Fibroblast of lung (primary cell): ENCODE measurements around the gene ALOX12B. TPM values are rescaled to one million over a fixed set of nuclear protein-coding genes. Genes with fewer than 3 reads are reported as not detected.

ENCODE experiments used
- DNase-seq, 2 donors: peaks; one replicate each; pipeline versions ENCODE4 v3.0.0 to v3.0.0-alpha.2; 2010; ENCODE audit warnings: low read depth in 2 of 2
- H2AFZ ChIP-seq: 2 replicates; pipeline ENCODE4 v1.5.1; 2012; ENCODE audit warnings: low read length, control low read depth, inconsistent platforms
- H3K27ac ChIP-seq: 2 replicates; pipeline ENCODE4 v1.5.1; 2011; ENCODE audit warnings: low read length, control low read depth; ENCODE audit not compliant: insufficient read depth
- H3K27me3 ChIP-seq: 2 replicates; pipeline ENCODE4 v1.5.1; 2011; ENCODE audit warnings: mild to moderate bottlenecking, low read length; ENCODE audit not compliant: control insufficient read depth, insufficient read depth
- H3K36me3 ChIP-seq: 2 replicates; pipeline ENCODE4 v1.5.1; 2011; ENCODE audit warnings: low read length; ENCODE audit not compliant: control insufficient read depth, insufficient read depth
- H3K4me1 ChIP-seq: 2 replicates; pipeline ENCODE4 v1.5.1; 2011; ENCODE audit warnings: low read length; ENCODE audit not compliant: control insufficient read depth, insufficient read depth; ENCODE audit errors: extremely low read depth
- H3K4me2 ChIP-seq: 2 replicates; pipeline ENCODE4 v1.5.1; 2011; ENCODE audit warnings: low read length, control low read depth; ENCODE audit not compliant: insufficient read depth; ENCODE audit errors: extremely low read depth
- H3K4me3 ChIP-seq, 4 experiments: fragments of 200-600 bp in 1 of 4; sonication (generic) in 1 of 4; replicated peaks in 1 of 4; 2 replicates each; pipeline ENCODE4 v1.5.1; 2011 to 2016; ENCODE audit warnings: low read length in 4 of 4, low read depth in 3 of 4, mild to moderate bottlenecking in 3 of 4, control low read depth in 2 of 4, inconsistent platforms in 1 of 4, mixed read lengths in 1 of 4; ENCODE audit not compliant: insufficient read depth in 1 of 4; ENCODE audit errors: control extremely low read depth in 1 of 4
- H3K79me2 ChIP-seq: 2 replicates; pipeline ENCODE4 v1.5.1; 2012; ENCODE audit warnings: mild to moderate bottlenecking, low read length, inconsistent platforms; ENCODE audit not compliant: control insufficient read depth, insufficient read depth
- H3K9ac ChIP-seq: 2 replicates; pipeline ENCODE4 v1.5.1; 2011; ENCODE audit warnings: mild to moderate bottlenecking, low read length, control low read depth; ENCODE audit not compliant: insufficient read depth
- H3K9me3 ChIP-seq: 2 replicates; pipeline ENCODE4 v1.5.1; 2012; ENCODE audit warnings: low read depth, low read length; ENCODE audit not compliant: control insufficient read depth, insufficient read depth
- H4K20me1 ChIP-seq: 2 replicates; pipeline ENCODE4 v1.5.1; 2011; ENCODE audit warnings: low read length; ENCODE audit not compliant: control insufficient read depth, insufficient read depth; ENCODE audit errors: extremely low read depth
- EZH2 ChIP-seq: IDR thresholded peaks from 2 replicates; pipeline ENCODE4 v1.5.1; 2012; ENCODE audit warnings: low read length, control low read depth, mild to moderate bottlenecking; ENCODE audit errors: missing control alignments
- polyA plus RNA-seq, 2 donors: library from polyadenylated mRNA; depleted of rRNA in 1 of 2; stranded (reverse) in 1 of 2; unstranded in 1 of 2; fragments of >200 nt; gene quantifications; 2 replicates each; pipeline ENCODE4 v1.2.1, GENCODE V29; 2011 to 2012; ENCODE audit warnings: missing spikeins in 1 of 2
- total RNA-seq: library from RNA; depleted of rRNA; stranded (reverse); fragments of >200 nt; gene quantifications from 2 replicates; pipeline ENCODE4 v1.2.1, GENCODE V29; 2014
- TF ChIP-seq, protein P1 (sequence below), 2 donors: IDR thresholded peaks in 1 of 2; conservative IDR thresholded peaks in 1 of 2; 1 replicate in 1 of 2; 2 replicates in 1 of 2; pipeline ENCODE4 v1.5.1; 2011 to 2012; ENCODE audit warnings: low read length in 2 of 2, control low read depth in 1 of 2, inconsistent platforms in 1 of 2, low read depth in 1 of 2, mild to moderate bottlenecking in 1 of 2

ALOX12B gene
- total and polyA plus RNA-seq, 2 donors (not counting 1 experiment from before 2014, with no cell fraction given): not detected

DNA sequence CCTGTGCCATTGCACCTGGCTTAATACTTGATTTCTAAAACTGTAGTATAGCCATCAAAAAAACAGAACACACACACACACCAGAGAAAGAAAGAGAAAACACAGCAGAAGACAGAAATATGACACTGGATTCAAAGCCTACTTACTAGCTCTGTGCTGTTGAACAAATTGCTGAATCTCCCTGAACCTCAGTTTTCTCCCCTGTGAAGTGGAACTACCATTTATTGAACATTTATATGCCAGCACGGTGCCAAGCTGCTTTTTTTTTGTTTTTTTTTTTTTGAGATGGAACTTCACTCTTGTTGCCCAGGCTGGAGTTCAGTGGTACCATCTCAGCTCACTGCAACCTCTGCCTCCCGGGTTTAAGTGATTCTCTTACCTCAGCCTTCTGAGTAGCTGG is 13.2 kb upstream of the ALOX12B start:
- peaks cover 4% of the 10 kb centered on the region for H3K27me3 ChIP-seq
- H3K4me3 ChIP-seq: no peak overlapping the region
- H3K4me1 ChIP-seq: no peaks in the 10 kb centered on the region
- H3K4me2 ChIP-seq: no peak overlapping the region
- no peak overlapping the region for H3K9ac ChIP-seq
- no peaks in the 10 kb centered on the region for H3K79me2 ChIP-seq
- TF ChIP-seq, protein P1, sequence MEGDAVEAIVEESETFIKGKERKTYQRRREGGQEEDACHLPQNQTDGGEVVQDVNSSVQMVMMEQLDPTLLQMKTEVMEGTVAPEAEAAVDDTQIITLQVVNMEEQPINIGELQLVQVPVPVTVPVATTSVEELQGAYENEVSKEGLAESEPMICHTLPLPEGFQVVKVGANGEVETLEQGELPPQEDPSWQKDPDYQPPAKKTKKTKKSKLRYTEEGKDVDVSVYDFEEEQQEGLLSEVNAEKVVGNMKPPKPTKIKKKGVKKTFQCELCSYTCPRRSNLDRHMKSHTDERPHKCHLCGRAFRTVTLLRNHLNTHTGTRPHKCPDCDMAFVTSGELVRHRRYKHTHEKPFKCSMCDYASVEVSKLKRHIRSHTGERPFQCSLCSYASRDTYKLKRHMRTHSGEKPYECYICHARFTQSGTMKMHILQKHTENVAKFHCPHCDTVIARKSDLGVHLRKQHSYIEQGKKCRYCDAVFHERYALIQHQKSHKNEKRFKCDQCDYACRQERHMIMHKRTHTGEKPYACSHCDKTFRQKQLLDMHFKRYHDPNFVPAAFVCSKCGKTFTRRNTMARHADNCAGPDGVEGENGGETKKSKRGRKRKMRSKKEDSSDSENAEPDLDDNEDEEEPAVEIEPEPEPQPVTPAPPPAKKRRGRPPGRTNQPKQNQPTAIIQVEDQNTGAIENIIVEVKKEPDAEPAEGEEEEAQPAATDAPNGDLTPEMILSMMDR (conservative IDR thresholded peaks at IDR 0.05 in 1 of 2, IDR thresholded peaks at IDR 0.05 in 1 of 2; ENCODE audit: low read depth in 1 of 2, low read length in 2 of 2): no peak
- no peak for TF ChIP-seq EZH2
- DNase-seq: no peak
- no peaks in the 10 kb centered on the region for H4K20me1 ChIP-seq
- no peak overlapping the region for H2AFZ ChIP-seq
- H3K36me3 ChIP-seq: no peaks in the 10 kb centered on the region
- H3K9me3 ChIP-seq: no peaks in the 10 kb centered on the region
- H3K27ac ChIP-seq: no peak overlapping the region

- no peak overlapping the region for H3K9ac ChIP-seq
- H3K9me3 ChIP-seq: no peaks in the 10 kb centered on the region
- no peak overlapping the region for H3K4me2 ChIP-seq
- H4K20me1 ChIP-seq: no peaks in the 10 kb centered on the region
- H3K27me3 ChIP-seq: peaks cover 4% of the 10 kb centered on the region
- no peaks in the 10 kb centered on the region for H3K4me1 ChIP-seq
- no peak overlapping the region for H3K4me3 ChIP-seq
- TF ChIP-seq, protein P1 (conservative IDR thresholded peaks at IDR 0.05 in 1 of 2, IDR thresholded peaks at IDR 0.05 in 1 of 2; ENCODE audit: low read depth in 1 of 2, low read length in 2 of 2): no peak
- no peak for TF ChIP-seq EZH2
- no peak for DNase-seq
- H2AFZ ChIP-seq: no peak overlapping the region
- H3K36me3 ChIP-seq: no peaks in the 10 kb centered on the region
- H3K79me2 ChIP-seq: no peaks in the 10 kb centered on the region
- no peak overlapping the region for H3K27ac ChIP-seq
Observed at GRCh38 chr17:8100111-8100510, 12.6 kb upstream of the ALOX12B start.

GRCh38 chr17:8096541-8096940 is 9.0 kb upstream of the ALOX12B start:
- Histone ChIP-seq H2AFZ (no peak overlapping the region), H3K4me3 (no peak overlapping the region), H3K27ac (no peak overlapping the region), H3K9ac (no peak overlapping the region), H3K4me2 (no peak overlapping the region), H3K27me3 (peaks cover 7% of the 10 kb centered on the region), H3K36me3 (no peaks in the 10 kb centered on the region), H4K20me1 (no peaks in the 10 kb centered on the region), H3K9me3 (no peaks in the 10 kb centered on the region), H3K79me2 (no peaks in the 10 kb centered on the region), H3K4me1 (no peaks in the 10 kb centered on the region)
- DNase-seq: no peak
- no peak for TF ChIP-seq EZH2
- TF ChIP-seq, protein P1 (conservative IDR thresholded peaks at IDR 0.05 in 1 of 2, IDR thresholded peaks at IDR 0.05 in 1 of 2; ENCODE audit: low read depth in 1 of 2, low read length in 2 of 2): no peak
